Panc1 (cell line): ENCODE data around the gene CHST8.

Experiments
- CTCF ChIP-seq: fragments of 450-650 bp; IDR thresholded peaks from 2 replicates; pipeline ENCODE4 v1.5.1; 2017; ENCODE audit warnings: mild to moderate bottlenecking
- POLR2AphosphoS5 ChIP-seq: IDR thresholded peaks from 2 replicates; pipeline ENCODE4 v1.6.1; 2012; ENCODE audit warnings: mild to moderate bottlenecking, low read depth, low read length, moderate library complexity
- TF ChIP-seq, protein P1 (sequence below), 2 experiments: IDR thresholded peaks; 2 replicates each; pipeline ENCODE4 v1.6.1; 2011 to 2012; ENCODE audit warnings: low read depth in 2 of 2, control low read depth in 1 of 2, low read length in 1 of 2, mild to moderate bottlenecking in 1 of 2, moderate library complexity in 1 of 2; ENCODE audit not compliant: insufficient read depth in 1 of 2

DNA sequence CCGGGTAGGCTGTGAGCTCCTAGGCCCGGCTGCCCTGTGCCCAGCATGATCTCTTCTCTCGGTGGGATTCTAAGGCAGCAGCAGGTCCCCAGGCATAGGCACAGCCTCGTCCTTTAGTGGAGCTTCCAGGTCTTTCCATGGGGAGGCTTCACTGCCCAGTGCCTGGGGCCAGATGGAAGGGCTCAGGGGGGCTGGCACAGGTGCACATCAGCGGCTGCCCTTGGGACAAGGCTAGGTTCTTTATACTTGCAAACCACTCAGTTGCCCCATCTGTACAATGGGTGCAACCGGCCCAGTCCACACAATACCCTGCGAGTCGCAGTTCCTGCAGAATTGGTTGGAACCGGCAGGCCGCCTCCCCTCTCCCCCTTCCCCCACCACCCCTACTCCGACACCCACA, 189.1 kb downstream of the CHST8 start:
- no peak for TF ChIP-seq CTCF
- TF ChIP-seq, protein P1, sequence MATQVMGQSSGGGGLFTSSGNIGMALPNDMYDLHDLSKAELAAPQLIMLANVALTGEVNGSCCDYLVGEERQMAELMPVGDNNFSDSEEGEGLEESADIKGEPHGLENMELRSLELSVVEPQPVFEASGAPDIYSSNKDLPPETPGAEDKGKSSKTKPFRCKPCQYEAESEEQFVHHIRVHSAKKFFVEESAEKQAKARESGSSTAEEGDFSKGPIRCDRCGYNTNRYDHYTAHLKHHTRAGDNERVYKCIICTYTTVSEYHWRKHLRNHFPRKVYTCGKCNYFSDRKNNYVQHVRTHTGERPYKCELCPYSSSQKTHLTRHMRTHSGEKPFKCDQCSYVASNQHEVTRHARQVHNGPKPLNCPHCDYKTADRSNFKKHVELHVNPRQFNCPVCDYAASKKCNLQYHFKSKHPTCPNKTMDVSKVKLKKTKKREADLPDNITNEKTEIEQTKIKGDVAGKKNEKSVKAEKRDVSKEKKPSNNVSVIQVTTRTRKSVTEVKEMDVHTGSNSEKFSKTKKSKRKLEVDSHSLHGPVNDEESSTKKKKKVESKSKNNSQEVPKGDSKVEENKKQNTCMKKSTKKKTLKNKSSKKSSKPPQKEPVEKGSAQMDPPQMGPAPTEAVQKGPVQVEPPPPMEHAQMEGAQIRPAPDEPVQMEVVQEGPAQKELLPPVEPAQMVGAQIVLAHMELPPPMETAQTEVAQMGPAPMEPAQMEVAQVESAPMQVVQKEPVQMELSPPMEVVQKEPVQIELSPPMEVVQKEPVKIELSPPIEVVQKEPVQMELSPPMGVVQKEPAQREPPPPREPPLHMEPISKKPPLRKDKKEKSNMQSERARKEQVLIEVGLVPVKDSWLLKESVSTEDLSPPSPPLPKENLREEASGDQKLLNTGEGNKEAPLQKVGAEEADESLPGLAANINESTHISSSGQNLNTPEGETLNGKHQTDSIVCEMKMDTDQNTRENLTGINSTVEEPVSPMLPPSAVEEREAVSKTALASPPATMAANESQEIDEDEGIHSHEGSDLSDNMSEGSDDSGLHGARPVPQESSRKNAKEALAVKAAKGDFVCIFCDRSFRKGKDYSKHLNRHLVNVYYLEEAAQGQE (IDR thresholded peaks at IDR 0.05; ENCODE audit: insufficient read depth in 1 of 2, low read depth in 2 of 2, low read length in 1 of 2), result no peak
- no peak for TF ChIP-seq POLR2AphosphoS5
